NCI-H446 treated with DMSO at 0.1 percent for 48 hours (cell line): Measurements from ENCODE around the gene TMEM207.

Experiments
- DNase-seq: peaks from one replicate; lab custom pipeline; 2025; lab: John Stamatoyannopoulos, UW

TMEM207 gene

GRCh38 chr3:190385731-190386688 is 63.7 kb downstream of the TMEM207 start:
- DNase-seq, result no peak

- DNase-seq, result no peak
Measured at GRCh38 chr3:190384309-190384756, 65.4 kb downstream of the TMEM207 start.

GRCh38 chr3:190382082-190382481 is 67.6 kb downstream of the TMEM207 start:
- DNase-seq, result no peak

GRCh38 chr3:190381441-190381840 is 68.3 kb downstream of the TMEM207 start:
- DNase-seq, result no peak

GRCh38 chr3:190380184-190380583 is 69.5 kb downstream of the TMEM207 start:
- no peak for DNase-seq
